ENCODE data around the gene DICER1. TPM values are rescaled to one million over a fixed set of nuclear protein-coding genes. Genes with fewer than 3 reads are reported as not detected.

The DICER1 gene
- total and polyA plus RNA-seq, 2 donors (not counting 1 experiment from before 2014, with no cell fraction given) = 15.4 to 90.4 TPM

GRCh38 chr14:95102680-95103044 lies 54.7 kb downstream of the DICER1 start:
- no peaks in the 10 kb centered on the region for H3K27me3 ChIP-seq (replicated peaks in 1 of 4; ENCODE audit: control extremely low read depth in 1 of 4, control insufficient read depth in 3 of 4, insufficient read depth in 4 of 4, low read length in 3 of 4)
- no peaks in the 10 kb centered on the region for H3K4me1 ChIP-seq (ENCODE audit: control insufficient read depth in 2 of 2, insufficient read depth in 2 of 2, low read length in 2 of 2)
- H3K9me3 Mint-ChIP-seq (ENCODE audit: insufficient read depth) = no peaks in the 10 kb centered on the region
- H3K4me2 ChIP-seq (replicated peaks; ENCODE audit: low read depth, low read length, poor library complexity, severe bottlenecking) = no peak overlapping the region
- H3K4me1 Mint-ChIP-seq = peaks cover 2% of the 10 kb centered on the region
- H3K27me3 Mint-ChIP-seq = no peaks in the 10 kb centered on the region
- H4K20me1 ChIP-seq (ENCODE audit: control insufficient read depth, insufficient read depth, low read length, poor library complexity, severe bottlenecking) = peaks cover 27% of the 10 kb centered on the region
- peaks cover 12% of the 10 kb centered on the region for H3K79me2 ChIP-seq (ENCODE audit: control insufficient read depth, insufficient read depth, low read length)
- ATAC-seq (ENCODE audit: low read depth) (no peak), DNase-seq (no peak)
- H3K27ac ChIP-seq (ENCODE audit: low read length in 2 of 2) = no peak overlapping the region
- H3K9ac ChIP-seq (ENCODE audit: low read length) = no peak overlapping the region
- TF ChIP-seq EZH2 (IDR thresholded peaks at IDR 0.05; ENCODE audit: borderline replicate concordance, insufficient read depth, low read depth, low read length, poor library complexity, severe bottlenecking) = no peak
- TF ChIP-seq CTCF (IDR thresholded peaks at IDR 0.05) = no peak
- 95% methylated on average over 5 of the region's 5 CpGs for WGBS (ENCODE audit: insufficient coverage)
- no peak overlapping the region for H2AFZ ChIP-seq (ENCODE audit: insufficient read depth, low read depth, low read length, poor library complexity, severe bottlenecking)
- H3K9me3 ChIP-seq (ENCODE audit: control extremely low read depth in 1 of 3, control insufficient read depth in 2 of 3, insufficient read depth in 1 of 3, low read length in 2 of 3) = no peaks in the 10 kb centered on the region
- no peak overlapping the region for H3K4me3 Mint-ChIP-seq
- ChIA-PET POLR2A (no interaction called here), CTCF (interaction anchor here (1.1 to 1.8 kb wide), 3 partner anchors 14 to 259 kb away, joined by 3 to 5 read pairs (median 4); no protein-coding TSS in a partner anchor)
- H3K36me3 ChIP-seq (replicated peaks in 1 of 2; ENCODE audit: control extremely low read depth in 1 of 2, control insufficient read depth in 1 of 2, extremely low read depth in 1 of 2, insufficient read depth in 2 of 2, low read length in 1 of 2) = peaks cover 22 to 72% of the 10 kb centered on the region in 2 experiments
- H3K27ac Mint-ChIP-seq = no peak overlapping the region
- H3K4me3 ChIP-seq (ENCODE audit: control extremely low read depth in 1 of 5, extremely low read depth in 1 of 5, insufficient read depth in 1 of 5, low read depth in 2 of 5, low read length in 4 of 5) = no peak overlapping the region
- intact Hi-C loops (cut with micrococcal nuclease) = no loop called here

GRCh38 chr14:95101736-95102679 lies 55.3 kb downstream of the DICER1 start:
- H3K27me3 ChIP-seq (replicated peaks in 1 of 4; ENCODE audit: control extremely low read depth in 1 of 4, control insufficient read depth in 3 of 4, insufficient read depth in 4 of 4, low read length in 3 of 4) = no peaks in the 10 kb centered on the region
- H3K4me1 ChIP-seq (ENCODE audit: control insufficient read depth in 2 of 2, insufficient read depth in 2 of 2, low read length in 2 of 2) = no peaks in the 10 kb centered on the region
- H2AFZ ChIP-seq (ENCODE audit: insufficient read depth, low read depth, low read length, poor library complexity, severe bottlenecking) = no peak overlapping the region
- CTCF ChIA-PET = interaction anchor here (1.1 to 1.8 kb wide), 4 partner anchors 9 to 259 kb away, joined by 3 to 5 read pairs (median 4); no protein-coding TSS in a partner anchor
- Mint-ChIP-seq H3K27me3 (no peaks in the 10 kb centered on the region), H3K4me1 (peaks cover 2% of the 10 kb centered on the region), H3K4me3 (no peak overlapping the region), H3K27ac (no peak overlapping the region), H3K9me3 (ENCODE audit: insufficient read depth) (no peaks in the 10 kb centered on the region)
- POLR2A ChIA-PET = no interaction called here
- DNase-seq = no peak
- 95% methylated on average over 5 of the region's 10 CpGs for WGBS (ENCODE audit: insufficient coverage)
- H3K79me2 ChIP-seq (ENCODE audit: control insufficient read depth, insufficient read depth, low read length) = peaks cover 12% of the 10 kb centered on the region
- no peaks in the 10 kb centered on the region for H3K9me3 ChIP-seq (ENCODE audit: control extremely low read depth in 1 of 3, control insufficient read depth in 2 of 3, insufficient read depth in 1 of 3, low read length in 2 of 3)
- H3K36me3 ChIP-seq (replicated peaks in 1 of 2; ENCODE audit: control extremely low read depth in 1 of 2, control insufficient read depth in 1 of 2, extremely low read depth in 1 of 2, insufficient read depth in 2 of 2, low read length in 1 of 2) = peaks cover 22 to 68% of the 10 kb centered on the region in 2 experiments
- H3K9ac ChIP-seq (ENCODE audit: low read length) = no peak overlapping the region
- intact Hi-C loops (cut with micrococcal nuclease) = no loop called here
- no peak overlapping the region for H3K4me3 ChIP-seq (ENCODE audit: control extremely low read depth in 1 of 5, extremely low read depth in 1 of 5, insufficient read depth in 1 of 5, low read depth in 2 of 5, low read length in 4 of 5)
- H4K20me1 ChIP-seq (ENCODE audit: control insufficient read depth, insufficient read depth, low read length, poor library complexity, severe bottlenecking) = peaks cover 27% of the 10 kb centered on the region
- no peak for ATAC-seq (ENCODE audit: low read depth)
- no peak overlapping the region for H3K4me2 ChIP-seq (replicated peaks; ENCODE audit: low read depth, low read length, poor library complexity, severe bottlenecking)
- H3K27ac ChIP-seq (ENCODE audit: low read length in 2 of 2) = no peak overlapping the region
- TF ChIP-seq CTCF (IDR thresholded peaks at IDR 0.05) (no peak), EZH2 (IDR thresholded peaks at IDR 0.05; ENCODE audit: borderline replicate concordance, insufficient read depth, low read depth, low read length, poor library complexity, severe bottlenecking) (no peak)

All from B cell (primary cell).